ENCODE results near the gene HCK.
"Not testable (repeated sequence)": the region's sequence is repeated elsewhere in the genome, so short reads cannot be mapped to it uniquely, and the experiment has no call there.

Gene HCK

GRCh38 chr20:32108814-32109391, 56.9 kb downstream of the HCK start:
- no peak for DNase-seq (ENCODE audit: low spot score)

DNA sequence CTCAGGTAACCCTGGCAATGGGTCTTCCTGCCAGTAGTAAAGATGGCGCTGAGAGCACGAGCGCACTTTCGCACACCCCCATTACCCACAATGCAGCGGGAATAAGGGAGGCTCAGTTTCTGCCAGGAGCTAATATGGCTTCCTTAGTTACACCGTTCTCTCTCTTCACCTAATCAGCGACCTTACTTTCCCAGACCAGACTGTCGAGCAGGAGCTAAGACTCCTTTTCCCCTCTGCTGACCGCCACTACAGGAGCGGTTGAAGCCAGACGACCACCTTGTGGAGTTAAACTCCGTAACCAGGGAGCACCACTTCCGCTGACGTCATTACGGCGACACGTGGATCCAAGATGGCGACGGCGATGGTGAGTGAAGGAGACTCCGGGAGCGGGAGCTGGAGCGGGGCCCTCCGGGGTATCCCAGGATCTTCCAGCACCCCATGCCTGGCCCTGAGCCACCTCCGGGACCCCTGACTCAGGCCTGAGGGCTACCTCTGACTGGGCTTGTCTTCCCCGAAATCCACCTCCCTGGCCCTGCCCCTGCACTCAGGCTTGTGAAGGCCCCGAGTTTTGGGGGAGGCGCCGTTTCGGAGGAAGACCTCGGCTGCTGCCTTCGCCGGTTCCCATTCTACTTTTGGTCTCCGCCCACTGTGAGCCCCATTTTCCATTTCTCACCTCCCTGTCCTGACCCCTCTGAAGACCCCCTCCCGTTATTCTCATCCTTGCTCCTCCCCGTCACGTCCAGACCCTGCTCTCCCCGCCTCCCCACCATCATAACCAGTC, 57.5 kb downstream of the HCK start, which contains the start of gene TM9SF4:
Gene TM9SF4 (plus strand): TSS at position 323 of the 781 bp plus-strand sequence. CDS start 27 bp downstream, at position 350.
- DNase-seq (ENCODE audit: low spot score) = peak; percentile 98

GRCh38 chr20:32110173-32110704, 58.2 kb downstream of the HCK start:
- peak; percentile 43 for DNase-seq (ENCODE audit: low spot score)

DNA sequence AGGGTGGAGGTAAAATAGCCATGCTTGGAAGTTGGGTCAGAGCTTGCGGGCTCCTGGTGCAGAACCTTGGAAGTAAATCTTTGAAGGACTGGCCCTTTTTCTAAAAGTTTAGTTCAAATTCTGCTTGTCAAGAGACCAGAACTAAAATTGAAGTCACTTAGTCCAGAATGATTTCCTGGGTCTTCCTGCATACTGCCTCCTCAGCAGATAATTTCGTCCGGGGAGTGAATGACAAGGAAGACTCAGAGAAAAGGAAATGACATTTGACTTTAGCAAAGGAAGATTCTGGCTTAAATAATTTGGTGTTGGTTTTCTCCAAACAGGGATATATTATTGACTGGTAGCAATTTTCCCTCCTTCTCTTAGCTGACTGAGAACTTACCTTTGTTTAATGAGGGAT, 58.7 kb downstream of the HCK start:
- DNase-seq (ENCODE audit: low spot score) = no peak

GRCh38 chr20:32111156-32111686, 59.2 kb downstream of the HCK start:
- DNase-seq (ENCODE audit: low spot score) = no peak

GRCh38 chr20:32111753-32112152, 59.7 kb downstream of the HCK start:
- DNase-seq (ENCODE audit: low spot score) = no peak

- DNase-seq (ENCODE audit: low spot score) = peak; percentile 75
Observed at GRCh38 chr20:32112841-32113240, 60.8 kb downstream of the HCK start.

DNA sequence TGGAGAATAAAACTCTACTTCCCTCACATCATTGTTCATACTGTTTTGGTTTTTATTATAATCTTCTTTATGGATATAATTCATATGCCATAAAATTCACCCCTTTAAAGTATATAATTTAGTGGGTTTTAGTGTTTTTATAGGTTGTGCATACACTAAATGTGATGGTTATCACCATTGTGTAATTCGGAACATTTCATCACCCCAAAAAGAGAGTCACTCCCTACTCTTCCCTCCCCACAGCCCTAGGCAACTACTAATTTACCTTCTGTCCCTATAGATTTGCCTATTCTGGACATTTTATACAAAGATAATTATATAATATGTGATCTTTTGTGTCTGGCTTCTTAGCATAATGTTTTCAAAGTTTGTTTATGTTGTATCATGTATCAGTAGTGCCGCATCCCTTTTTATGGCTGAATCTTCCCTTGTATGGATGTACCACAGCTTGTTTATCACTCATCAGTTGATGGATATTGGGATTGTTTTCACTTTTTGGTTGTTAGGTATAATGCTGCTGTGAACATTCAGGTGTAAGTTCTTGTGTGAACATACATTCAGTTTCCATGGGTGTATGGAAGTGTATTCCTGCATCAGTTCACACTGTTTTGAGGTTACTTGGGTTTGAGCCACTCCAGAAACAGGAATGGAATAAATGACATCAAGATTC, 61.7 kb downstream of the HCK start:
- no peak for DNase-seq (ENCODE audit: low spot score)

DNA sequence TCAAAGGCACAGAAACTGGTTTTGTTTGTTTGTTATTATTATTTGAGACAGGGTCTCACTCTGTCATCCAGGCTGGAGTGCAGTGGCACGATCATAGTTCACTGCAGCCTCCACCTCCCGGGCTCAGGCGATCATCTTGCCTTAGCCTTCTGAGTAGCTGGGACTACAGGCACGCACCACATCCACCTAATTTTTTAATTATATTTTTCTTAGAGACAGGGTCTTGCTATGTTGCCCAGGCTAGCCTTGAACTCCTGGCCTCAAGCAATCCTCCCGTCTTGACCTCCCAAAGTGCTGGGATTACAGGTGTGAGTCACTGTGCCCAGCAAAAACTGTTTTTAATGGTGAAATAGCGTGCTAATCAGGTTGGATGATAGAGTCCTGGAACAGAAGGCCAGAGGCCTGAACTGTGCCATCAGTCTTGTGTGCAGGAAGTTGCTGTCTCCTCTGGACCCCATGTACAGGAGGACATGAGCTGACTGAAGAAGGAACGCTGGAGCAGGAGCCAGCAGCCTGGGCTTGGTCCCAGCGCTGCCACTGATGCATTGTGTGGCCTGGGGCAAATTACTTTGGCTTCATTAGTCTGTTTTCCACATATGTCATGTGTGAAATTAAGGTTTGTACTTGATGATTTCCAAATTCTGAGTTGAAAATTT, 62.4 kb downstream of the HCK start:
- no peak for DNase-seq (ENCODE audit: low spot score)

DNA sequence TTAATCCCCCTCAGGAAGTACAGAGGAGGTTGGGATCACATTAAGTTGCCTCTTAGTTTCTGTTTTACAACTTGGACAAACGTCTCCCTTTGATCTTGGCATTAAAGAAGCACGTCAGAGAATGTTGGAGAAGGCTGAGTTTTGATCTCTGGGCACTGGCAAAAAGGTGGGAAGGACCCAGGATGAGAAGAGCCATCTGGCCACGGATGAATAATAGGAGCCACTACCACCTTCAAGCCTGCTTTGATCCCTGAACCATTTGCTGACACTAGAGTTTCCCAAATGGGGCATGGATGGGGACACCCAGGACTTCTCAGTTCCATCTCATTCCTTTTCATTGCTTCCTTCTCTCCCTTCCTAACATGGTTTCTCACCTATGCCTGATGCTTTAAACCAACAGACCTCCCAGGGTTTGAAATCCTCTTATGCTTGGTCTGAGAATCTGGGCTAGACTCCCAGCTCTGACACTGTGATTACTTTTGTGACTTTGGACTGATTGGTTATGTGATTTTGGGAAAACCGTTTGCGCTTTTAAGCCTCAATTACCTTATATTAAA, 63.2 kb downstream of the HCK start:
- peak; percentile 78 for DNase-seq (ENCODE audit: low spot score)

DNA sequence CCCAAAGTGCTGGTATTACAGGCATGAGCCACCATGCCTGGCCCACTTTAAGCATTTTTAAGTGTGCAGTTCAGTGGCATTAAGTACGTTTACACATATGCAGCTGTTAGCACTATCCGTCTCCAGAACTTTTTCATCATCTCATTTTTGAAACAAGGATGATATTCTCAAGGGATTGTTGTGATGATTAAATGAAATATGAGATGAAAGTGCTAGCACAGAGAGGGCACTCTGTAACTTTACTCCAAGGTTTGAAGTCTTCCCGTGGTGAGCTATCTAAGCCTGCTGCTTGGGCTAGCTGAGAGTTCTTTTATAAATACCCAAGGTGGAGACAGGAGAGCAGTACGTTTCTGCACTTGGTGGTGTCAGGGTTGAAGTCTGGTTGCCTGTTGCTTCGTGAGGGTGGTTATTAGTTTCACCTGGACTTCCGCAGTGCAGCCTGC, 64.1 kb downstream of the HCK start:
- DNase-seq (ENCODE audit: low spot score) = no peak

DNA sequence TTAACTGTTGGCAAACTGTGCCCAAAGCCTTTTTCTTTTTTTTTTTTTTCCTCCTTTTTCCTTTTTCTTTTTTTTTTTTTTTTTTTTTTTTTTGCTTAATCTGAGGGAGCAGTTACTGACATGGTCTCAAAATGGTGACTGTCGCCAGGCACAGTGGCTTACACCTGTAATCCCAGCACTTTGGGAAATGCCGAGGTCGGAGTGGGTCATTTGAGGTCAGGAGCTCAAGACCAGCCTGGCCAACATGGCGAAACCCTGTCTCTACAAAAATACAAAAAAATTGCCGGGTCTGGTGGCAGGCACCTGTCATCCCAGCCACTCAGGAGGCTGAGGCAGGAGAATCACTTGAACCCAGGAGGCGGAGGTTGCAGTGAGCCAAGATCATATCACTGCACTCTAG, 64.8 kb downstream of the HCK start:
- not testable (repeated sequence) for DNase-seq (ENCODE audit: low spot score)

GRCh38 chr20:32118427-32118826, 66.4 kb downstream of the HCK start:
- DNase-seq (ENCODE audit: low spot score) = not testable (repeated sequence)

DNA sequence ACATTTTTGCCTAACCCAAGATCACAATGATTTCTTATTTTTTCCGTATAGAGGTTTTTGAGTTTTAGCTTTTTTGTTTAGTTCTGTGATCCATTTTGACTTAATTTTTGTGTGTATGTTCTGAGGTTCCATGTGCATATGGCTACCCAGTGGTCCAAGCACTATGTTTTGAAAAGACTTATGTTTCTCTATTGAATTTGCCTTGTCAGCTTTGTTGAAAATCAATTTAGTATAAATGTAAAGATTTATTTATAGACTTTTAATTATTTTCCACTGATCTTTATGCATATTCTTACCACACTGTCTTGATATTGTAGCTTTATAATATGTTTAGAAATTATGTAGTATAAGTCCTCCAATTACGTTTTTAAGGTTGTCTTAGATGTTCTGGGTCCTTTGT, 67.7 kb downstream of the HCK start:
- DNase-seq (ENCODE audit: low spot score) = no peak

DNA sequence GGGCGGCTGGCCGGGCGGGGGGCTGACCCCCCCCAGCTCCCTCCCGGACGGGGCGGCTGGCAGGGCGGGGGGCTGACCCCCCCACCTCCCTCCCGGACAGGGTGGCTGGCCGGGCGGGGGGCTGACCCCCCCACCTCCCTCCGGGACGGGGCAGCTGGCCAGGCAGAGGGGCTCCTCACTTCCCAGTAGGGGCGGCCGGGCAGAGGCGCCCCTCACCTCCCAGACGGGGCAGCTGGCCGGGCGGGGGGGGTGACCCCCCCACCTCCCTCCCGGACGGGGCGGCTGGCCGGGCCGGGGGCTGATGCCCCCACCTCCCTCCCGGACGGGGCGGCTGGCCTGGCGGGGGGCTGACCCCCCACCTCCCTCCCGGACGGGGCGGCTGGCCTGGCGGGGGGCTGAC, 69.9 kb downstream of the HCK start:
- not testable (repeated sequence) for DNase-seq (ENCODE audit: low spot score)

- no peak for DNase-seq (ENCODE audit: low spot score)
Observed at GRCh38 chr20:32123088-32123487, 71.0 kb downstream of the HCK start.

GRCh38 chr20:32124916-32125454, 72.9 kb downstream of the HCK start:
- no peak for DNase-seq (ENCODE audit: low spot score)

DNA sequence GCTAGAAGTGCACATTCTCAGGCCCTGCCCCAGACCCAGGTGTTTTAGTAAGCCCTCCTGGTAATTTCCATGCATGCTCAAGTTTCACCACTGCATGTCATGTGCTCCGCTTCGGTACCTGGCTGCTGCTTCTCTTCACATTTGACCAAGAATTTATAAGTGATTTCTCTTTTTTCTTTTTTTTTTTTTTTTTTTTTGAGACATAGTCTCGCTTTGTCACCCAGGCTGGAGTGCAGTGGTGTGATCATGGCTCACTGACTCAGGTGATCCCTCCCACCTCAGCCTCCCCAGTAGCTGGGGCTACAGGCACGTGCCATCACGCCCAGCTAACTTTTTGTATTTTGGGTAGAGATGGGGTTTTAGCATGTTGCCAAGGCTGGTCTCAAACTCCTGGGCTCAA, 73.5 kb downstream of the HCK start:
- no peak for DNase-seq (ENCODE audit: low spot score)

DNA sequence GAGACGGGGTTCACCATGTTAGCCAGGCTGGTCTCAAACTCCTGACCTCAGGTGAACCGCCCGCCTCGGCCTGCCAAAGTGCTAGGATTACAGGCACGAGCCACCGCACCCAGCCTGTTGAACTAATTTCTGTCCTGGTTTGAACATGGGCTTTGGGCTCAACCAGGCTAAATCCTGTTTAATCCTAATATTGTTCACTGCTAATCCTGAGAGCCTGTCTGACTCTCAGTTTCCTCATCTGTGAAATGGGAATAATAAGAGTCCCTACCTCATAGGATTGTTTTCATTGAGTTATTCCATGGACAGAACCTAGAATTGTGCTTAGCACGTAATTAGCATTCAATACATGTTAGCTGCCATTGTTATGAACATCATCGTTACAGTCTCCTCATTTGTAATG, 74.9 kb downstream of the HCK start:
- DNase-seq (ENCODE audit: low spot score) = no peak

DNA sequence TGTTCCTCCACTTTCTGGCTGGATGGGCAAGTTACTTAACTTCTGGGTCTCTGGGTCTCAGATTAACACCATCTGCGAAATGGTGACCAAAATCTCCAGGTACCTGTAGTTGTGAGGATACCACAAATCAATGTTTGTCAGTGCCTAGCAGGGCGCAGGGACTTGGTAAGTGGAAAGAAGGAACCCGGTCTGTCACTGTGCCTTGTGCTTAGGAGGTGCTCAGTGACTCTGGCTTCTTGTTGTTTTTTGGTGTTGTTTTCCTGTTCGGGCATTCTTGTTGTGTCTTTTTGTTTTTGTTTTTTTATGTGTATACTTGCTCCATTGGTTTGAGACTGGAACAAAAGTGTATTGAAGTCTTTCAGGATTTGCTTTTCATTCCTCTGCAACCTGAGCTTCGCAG, 75.3 kb downstream of the HCK start:
- DNase-seq (ENCODE audit: low spot score) = no peak

- no peak for DNase-seq (ENCODE audit: low spot score)
Observed at GRCh38 chr20:32128167-32128566, 76.1 kb downstream of the HCK start.

All from SW480 (cell line).